ENCODE measurements around the gene PACRG. TPM values are rescaled to one million over a fixed set of nuclear protein-coding genes. Genes with fewer than 3 reads are reported as not detected.

Gene PACRG
- total and polyA plus RNA-seq, 2 donors (not counting 3 experiments of a cell fraction or from before 2014, with no cell fraction given), result 0.08 TPM; not detected in 1

GRCh38 chr6:162957062-162957461 lies 229.3 kb downstream of the PACRG start:
- H3K27ac ChIP-seq (ENCODE audit: insufficient read depth, low read depth, low read length), result no peak overlapping the region
- DNase-seq (ENCODE audit: low read depth, low spot score), result no peak
- H2AFZ ChIP-seq (ENCODE audit: low read depth, low read length), result no peak overlapping the region
- H3K9me3 ChIP-seq (replicated peaks; ENCODE audit: control insufficient read depth, insufficient read depth, low read length), result peaks cover 3% of the 10 kb centered on the region
- H3K27me3 ChIP-seq (ENCODE audit: control insufficient read depth in 2 of 2, insufficient read depth in 2 of 2, low read length in 2 of 2), result no peaks in the 10 kb centered on the region
- H3K9me1 ChIP-seq (replicated peaks; ENCODE audit: control insufficient read depth, extremely low read depth, insufficient read depth, low read length), result no peaks in the 10 kb centered on the region
- CTCF ChIA-PET, result no interaction called here
- H3K36me3 ChIP-seq (ENCODE audit: control insufficient read depth in 2 of 2, extremely low read depth in 1 of 2, insufficient read depth in 2 of 2, low read length in 2 of 2), result no peaks in the 10 kb centered on the region
- dilution Hi-C loops (cut with MboI; ENCODE audit: extremely low pct_ligation_motif_present, low sequenced_read_pairs), result no loop called here
- POLR2A ChIA-PET, result no interaction called here
- no peak overlapping the region for H3K9ac ChIP-seq (replicated peaks; ENCODE audit: extremely low read depth, insufficient read depth, low read length)
- no TSS peak for BruUV-seq (replicated peaks)
- H3K4me3 ChIP-seq (replicated peaks in 1 of 3; ENCODE audit: insufficient read depth in 1 of 3, low read depth in 1 of 3, low read length in 3 of 3), result no peak overlapping the region
- intact Hi-C loops (cut with micrococcal nuclease), result no loop called here
- H3K4me1 ChIP-seq (ENCODE audit: control insufficient read depth, extremely low read depth, insufficient read depth, low read length), result no peaks in the 10 kb centered on the region
- no peak overlapping the region for H3K4me2 ChIP-seq (ENCODE audit: insufficient read depth, low read length)
- no peaks in the 10 kb centered on the region for H3K79me2 ChIP-seq (ENCODE audit: control insufficient read depth, insufficient read depth, low read length)
- FAIRE-seq, result no peak
- no peaks in the 10 kb centered on the region for H4K20me1 ChIP-seq (replicated peaks; ENCODE audit: control insufficient read depth, extremely low read depth, insufficient read depth, low read length)
- TF ChIP-seq CTCF (IDR thresholded peaks at IDR 0.05; ENCODE audit: extremely low read depth in 1 of 2, insufficient read depth in 1 of 2, low read depth in 1 of 2, low read length in 2 of 2), result no peak
- TF ChIP-seq FOS (IDR thresholded peaks at IDR 0.05; ENCODE audit: borderline replicate concordance, insufficient read depth, low read length), result no peak
- no peak for TF ChIP-seq POLR2AphosphoS5 (IDR thresholded peaks at IDR 0.05; ENCODE audit: insufficient read depth, low read depth, low read length)
- no peak for TF ChIP-seq JUN (IDR thresholded peaks at IDR 0.05; ENCODE audit: borderline replicate concordance, insufficient read depth, insufficient read length, low read depth)
- TF ChIP-seq POLR2A (IDR thresholded peaks at IDR 0.05; ENCODE audit: low read depth, low read length), result no peak
- no peak for TF ChIP-seq MAX (IDR thresholded peaks at IDR 0.05; ENCODE audit: insufficient read depth, insufficient read length)
- TF ChIP-seq MYC (IDR thresholded peaks at IDR 0.05; ENCODE audit: low read depth, low read length), result no peak
- TF ChIP-seq EZH2 (IDR thresholded peaks at IDR 0.05; ENCODE audit: borderline replicate concordance, low read depth, low read length, severe bottlenecking), result no peak
- TF ChIP-seq GATA2 (IDR thresholded peaks at IDR 0.05; ENCODE audit: insufficient read depth, insufficient read length, low read depth, low read length), result no peak
